ENCODE results near the gene MALAT1.
A peak's percentile ranks its signal among the peaks of the same experiment; 100 is the strongest.
"Not testable (repeated sequence)": the region's sequence is repeated elsewhere in the genome, so short reads cannot be mapped to it uniquely, and the experiment has no call there.

The MALAT1 gene

GRCh38 chr11:65498977-65499712 lies at the start of gene MALAT1:
Gene MALAT1, plus strand, starts transcription at chr11:65499045.
- peak; percentile 58 for DNase-seq

DNA sequence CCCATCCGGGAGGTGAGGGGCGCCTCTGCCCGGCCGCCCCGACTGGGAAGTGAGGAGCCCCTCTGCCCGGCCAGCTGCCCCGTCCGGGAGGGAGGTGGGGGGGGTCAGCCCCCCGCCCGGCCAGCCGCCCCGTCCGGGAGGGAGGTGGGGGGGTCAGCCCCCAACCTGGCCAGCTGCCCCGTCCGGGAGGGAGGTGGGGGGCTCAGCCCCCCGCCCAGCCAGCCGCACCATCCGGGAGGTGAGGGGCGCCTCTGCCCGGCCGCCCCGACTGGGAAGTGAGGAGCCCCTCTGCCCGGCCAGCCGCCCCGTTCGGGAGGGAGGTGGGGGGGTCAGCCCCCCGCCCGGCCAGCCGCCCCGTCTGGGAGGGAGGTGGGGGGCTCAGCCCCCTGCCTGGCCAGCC lies 47.5 kb upstream of the MALAT1 start:
- DNase-seq = not testable (repeated sequence)

DNA sequence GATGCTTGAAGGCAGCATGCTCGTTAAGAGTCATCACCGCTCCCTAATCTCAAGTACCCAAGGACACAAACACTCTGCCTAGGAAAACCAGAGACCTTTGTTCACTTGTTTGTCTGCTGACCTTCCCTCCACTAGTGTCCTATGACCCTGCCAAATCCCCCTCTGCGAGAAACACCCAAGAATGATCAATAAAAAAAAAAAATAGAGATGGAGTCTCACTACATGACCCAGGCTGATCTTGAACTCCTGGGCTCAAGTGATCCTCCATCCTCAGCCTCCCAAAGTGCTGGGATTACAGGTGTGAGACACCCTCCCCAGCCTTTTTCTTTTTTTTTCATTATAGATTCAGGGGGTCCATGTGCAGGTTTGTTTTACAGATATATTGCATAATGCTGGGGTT lies 46.6 kb upstream of the MALAT1 start:
- DNase-seq = not testable (repeated sequence)

GRCh38 chr11:65452806-65453490 lies 45.9 kb upstream of the MALAT1 start:
- DNase-seq = peak; percentile 34

GRCh38 chr11:65454311-65454695 lies 44.5 kb upstream of the MALAT1 start:
- no peak for DNase-seq

GRCh38 chr11:65454696-65455456 lies 44.0 kb upstream of the MALAT1 start:
- DNase-seq = no peak

DNA sequence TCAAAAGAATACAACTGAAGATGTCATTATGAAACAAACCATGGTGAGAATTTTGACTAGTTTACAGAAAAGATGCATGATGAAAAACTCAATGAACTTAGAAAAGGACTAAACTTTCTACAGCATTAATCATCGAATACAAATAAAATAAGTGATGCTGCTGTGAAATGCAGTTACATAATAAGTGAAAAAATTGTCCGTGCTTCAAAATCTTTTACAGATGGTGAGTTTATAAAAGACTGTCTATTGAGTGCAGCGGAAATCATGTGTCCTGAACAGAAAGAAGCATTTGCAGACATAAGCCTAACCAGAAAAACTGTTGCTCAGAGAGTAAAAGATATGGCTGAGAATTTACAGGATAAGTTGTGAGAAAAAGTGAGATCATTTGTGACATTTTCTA lies 42.4 kb upstream of the MALAT1 start:
- no peak for DNase-seq

- DNase-seq = no peak
Observed at GRCh38 chr11:65459552-65459951, 39.3 kb upstream of the MALAT1 start.

DNA sequence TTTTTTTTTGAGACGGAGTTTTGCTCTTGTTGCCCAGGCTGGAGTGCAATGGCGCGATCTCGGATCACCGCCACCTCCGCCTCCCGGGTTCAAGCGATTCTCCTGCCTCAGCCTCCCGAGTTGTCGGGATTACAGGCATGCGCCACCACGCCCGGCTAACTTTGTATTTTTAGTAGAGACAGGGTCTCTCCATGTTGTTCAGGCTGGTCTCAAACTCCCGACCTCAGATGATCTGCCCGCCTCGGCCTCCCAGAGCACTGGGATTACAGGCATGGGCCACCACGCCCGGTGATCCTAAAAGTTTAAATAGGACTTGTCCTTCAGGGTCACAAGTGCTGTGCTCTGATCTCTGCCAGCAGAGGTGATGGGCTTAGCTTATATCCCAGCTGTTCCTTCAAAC lies 33.4 kb upstream of the MALAT1 start:
- not testable (repeated sequence) for DNase-seq

GRCh38 chr11:65467306-65467705 lies 31.5 kb upstream of the MALAT1 start:
- DNase-seq = not testable (repeated sequence)

DNA sequence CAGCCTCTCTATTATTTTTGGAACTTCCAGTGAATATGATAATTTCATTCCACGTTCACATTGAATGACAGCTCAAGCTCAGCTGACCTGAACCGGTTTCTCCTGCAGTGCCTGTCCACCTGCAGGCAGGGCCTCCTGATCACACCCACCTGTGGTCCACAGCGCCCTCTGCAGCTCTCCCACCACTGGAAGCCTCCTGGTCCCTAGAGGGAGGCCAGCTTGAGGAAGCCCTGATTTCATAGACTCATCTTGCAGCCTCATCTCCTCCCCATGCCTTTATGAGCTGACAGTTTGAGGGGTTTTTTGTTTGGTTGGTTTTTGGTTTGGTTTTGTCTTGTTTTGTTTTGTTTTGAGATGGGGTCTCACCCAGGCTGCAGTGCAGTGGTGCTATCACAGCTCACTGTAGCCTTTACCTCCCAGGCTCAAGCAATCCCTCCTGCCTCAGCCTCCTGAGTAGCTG lies 29.9 kb upstream of the MALAT1 start:
- DNase-seq = no peak

DNA sequence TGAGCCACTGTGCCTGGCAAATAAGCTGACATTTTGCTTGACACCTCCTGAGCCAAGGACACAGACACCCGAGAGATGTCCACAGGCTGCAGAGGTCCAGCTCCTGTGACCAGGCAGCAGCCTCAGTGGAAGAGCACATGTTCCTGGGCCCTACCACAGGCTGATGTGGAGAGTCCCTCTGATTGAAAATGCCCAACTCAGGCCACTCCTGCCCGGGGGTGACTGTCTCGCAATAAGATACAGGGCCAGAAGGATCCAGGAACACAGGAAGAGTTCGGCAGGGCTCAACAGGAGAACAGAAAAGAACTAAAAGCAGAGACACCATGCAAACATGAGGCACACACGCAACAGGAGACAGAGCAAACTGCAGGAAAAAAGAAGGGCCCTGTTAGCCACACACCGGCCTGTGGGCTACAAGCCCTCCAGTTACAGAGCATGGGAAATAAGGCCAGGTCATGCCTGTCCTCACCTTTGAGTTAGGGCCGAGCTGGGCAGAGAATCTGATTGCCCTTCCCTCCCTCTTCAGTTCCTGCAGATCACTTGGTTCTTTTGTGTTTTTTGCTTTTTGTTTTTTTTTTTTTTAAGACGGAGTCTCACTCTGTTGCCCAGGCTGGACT lies 28.3 kb upstream of the MALAT1 start:
- no peak for DNase-seq

- DNase-seq = no peak
Observed at GRCh38 chr11:65471447-65471891, 27.4 kb upstream of the MALAT1 start.

DNA sequence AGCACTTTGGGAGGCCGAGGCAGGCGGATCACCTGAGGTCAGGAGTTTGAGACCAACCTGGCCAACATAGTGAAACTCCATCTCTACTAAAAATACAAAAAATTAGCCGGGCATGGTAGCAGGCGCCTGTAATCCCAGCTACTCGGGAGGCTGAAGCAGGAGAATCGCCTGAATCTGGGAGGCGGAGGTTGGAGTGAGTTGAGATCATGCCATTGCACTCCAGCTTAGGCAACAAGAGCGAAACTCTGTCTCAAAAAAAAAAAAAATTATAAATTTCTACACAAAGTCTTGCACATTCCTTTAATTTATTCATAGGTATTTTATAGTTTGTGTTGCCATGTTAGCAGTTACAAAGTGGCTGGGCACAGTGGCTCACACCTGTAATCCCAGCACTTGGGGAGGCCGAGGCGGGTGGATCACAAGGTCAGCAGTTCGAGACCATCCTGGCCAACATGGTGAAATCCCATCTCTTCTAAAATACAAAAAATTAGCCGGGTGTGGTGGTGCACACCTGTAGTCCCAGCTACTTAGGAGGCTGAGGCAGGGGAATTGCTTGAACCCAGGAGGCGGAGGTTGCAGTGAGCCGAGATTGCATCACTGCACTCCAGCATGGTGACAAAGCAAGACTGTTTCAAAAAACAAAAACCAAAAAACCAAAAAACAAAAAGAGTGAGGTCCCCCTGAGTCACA lies 26.1 kb upstream of the MALAT1 start:
- not testable (repeated sequence) for DNase-seq

GRCh38 chr11:65473278-65473860 lies 25.5 kb upstream of the MALAT1 start:
- no peak for DNase-seq

DNA sequence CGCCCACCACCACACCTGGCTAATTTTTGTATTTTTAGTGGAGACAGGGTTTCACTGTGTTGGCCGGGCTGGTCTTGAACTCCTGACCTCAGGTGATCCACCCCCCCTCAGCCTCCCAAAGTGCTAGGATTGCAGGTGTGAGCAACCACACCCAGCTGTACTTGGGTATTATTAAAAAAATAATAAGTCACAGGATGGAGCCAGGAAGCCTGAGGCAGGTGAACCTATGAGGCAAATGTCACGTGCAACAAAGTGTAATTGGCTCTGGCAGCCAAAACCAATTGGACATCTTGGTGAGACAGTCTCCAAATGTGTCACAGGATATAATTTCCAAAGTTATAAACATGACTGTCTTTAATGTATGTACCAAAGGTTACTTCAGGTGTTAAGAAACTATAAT lies 24.0 kb upstream of the MALAT1 start:
- DNase-seq = no peak

DNA sequence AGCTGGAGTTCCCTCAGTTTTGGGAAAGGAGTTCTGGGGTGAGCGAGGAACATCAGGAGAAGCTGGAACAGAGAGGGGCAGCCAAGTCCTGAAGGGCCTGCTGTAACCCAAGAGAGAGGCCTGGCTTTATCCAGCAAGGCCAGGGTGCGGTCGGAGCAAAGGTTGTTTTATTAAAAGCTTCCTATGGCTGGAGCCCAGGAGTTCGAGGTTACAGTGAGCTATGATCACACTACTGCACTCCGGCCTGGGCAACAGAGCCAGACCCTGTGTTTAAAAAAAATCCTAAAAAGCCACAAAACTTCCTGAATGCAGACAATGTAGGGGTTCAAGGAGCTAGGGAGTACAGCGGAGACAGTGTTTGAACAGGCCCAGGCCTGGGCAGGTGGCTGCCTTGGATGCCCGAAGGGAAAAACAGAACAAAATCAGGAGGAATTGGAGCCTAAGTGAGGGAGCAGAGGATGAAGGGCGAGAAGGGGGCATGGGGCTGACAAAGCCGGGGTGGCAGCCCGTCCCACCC lies 22.2 kb upstream of the MALAT1 start:
- no peak for DNase-seq

DNA sequence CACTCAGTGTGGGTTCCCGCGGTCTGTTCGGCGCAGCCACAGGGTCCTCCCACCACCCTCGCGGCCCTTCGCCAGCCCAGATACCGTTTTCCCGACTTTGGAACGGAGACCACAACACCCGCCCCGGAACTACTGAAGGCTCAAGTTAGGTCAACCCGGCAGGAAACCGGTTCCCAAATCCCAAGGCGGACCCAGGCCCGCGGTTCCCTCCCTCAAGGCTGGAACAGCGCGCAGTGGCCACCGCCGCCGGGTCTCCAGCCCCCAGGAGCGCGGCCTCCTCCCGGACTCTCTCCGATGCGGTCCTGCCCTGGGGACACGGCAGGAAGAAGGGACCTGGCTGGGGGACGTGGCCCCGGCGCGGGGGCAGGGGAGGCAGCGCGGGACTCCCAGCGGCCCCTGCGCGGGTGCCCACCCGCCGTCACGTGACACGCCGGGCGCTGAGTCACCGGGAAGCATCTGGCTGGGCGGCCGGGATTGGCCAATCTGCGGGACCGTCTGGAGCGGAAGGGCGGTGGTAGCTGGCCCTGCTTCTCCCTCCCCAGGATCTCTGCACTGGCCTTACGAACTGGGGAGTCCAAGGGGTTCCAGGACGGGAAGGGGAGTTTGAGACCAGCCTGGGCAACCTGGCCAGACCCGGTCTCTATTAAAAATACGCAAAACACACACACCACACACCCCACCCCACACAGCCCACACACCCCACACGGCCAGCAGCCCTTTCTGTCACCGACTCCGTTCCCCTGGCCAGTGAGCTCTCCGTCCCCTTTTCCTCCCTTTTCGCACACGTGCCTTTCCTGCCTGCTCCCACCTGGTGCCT lies 21.5 kb upstream of the MALAT1 start:
- DNase-seq = peak; percentile 23

DNA sequence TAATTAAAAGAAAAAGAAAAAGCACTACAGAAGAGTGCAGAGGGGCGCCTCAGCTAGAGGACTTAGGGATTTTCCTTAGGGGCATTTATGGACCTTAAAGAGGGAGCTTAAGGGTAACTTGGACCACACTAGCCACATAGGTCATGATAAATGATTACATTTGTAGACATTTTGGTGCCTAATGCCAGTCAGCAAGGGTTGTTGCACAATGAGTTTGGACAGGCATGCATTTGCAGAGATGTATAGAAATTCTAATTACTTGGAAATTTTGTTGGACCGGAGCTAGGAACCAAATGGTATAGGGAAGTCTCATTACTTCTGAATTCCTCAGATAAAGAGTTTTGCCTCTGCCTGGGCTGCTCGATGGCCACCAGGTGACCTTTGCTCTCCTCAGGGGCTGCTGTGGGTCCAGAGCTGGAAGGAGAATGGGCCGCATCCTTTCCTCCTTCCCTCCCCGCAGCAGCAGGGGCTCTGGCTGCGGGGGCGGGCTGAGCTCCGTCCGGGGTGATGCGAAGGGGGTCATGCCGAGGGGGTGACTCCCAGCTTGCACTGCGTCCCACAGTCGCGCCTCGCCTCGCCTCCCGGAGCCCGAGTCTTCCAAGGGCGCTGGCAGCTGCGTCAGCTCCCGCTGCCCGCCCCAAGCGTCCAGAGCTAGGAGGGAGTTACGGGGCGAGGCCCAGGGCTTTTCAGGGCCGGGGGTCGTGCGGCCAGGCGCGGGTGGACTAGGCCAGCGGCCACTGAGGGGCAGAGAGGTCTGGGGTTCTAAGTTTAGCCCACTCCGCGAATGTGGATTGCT lies 20.3 kb upstream of the MALAT1 start:
- no peak for DNase-seq
